Left ventricle myocardium inferior (tissue), 1 donor: ENCODE results near the gene TMC4. TPM values are rescaled to one million over a fixed set of nuclear protein-coding genes. Genes with fewer than 3 reads are reported as not detected.
"Not testable (repeated sequence)": the region's sequence is repeated elsewhere in the genome, so short reads cannot be mapped to it uniquely, and the experiment has no call there.

Experiments used
- DNase-seq: peaks from one replicate; pipeline ENCODE4 v3.0.0-alpha.2; 2020
- H3K27ac ChIP-seq: fragments of 200-600 bp; replicated peaks from 2 replicates; pipeline ENCODE4 v1.8.0; 2021
- H3K27me3 ChIP-seq: fragments of 200-600 bp; 2 replicates; pipeline ENCODE4 v1.8.0; 2021; ENCODE audit warnings: low read depth
- H3K36me3 ChIP-seq: fragments of 200-600 bp; 2 replicates; pipeline ENCODE4 v1.8.0; 2021
- H3K4me1 ChIP-seq: fragments of 200-600 bp; 2 replicates; pipeline ENCODE4 v1.8.0; 2021
- H3K4me3 ChIP-seq: fragments of 200-600 bp; 2 replicates; pipeline ENCODE4 v1.8.0; 2021; ENCODE audit warnings: mild to moderate bottlenecking, moderate library complexity
- H3K9me3 ChIP-seq: fragments of 200-600 bp; replicated peaks from 2 replicates; pipeline ENCODE4 v1.8.0; 2021
- CTCF ChIP-seq: fragments of 200-600 bp; IDR thresholded peaks from 2 replicates; pipeline ENCODE4 v1.8.0; 2021; ENCODE audit warnings: antibody characterized with exemption, mild to moderate bottlenecking, borderline replicate concordance
- intact Hi-C: fragments of 100-400 bp; cut with micrococcal nuclease; formaldehyde crosslinking; loops from one replicate; pipeline ENCODE4 v1.11.0; 2022
- total RNA-seq: library from RNA; stranded (reverse); fragmentation: NEBNext Ultra II Directional; extraction: Animal tissue kit (Norgen Biotek cat#: 25700); gene quantifications from one replicate; pipeline ENCODE4 v1.2.1, GENCODE V29; 2021
- donor health status: DM: no; HTN: yes; CAD: no; lungs with severe emphysema.

TMC4 gene
- total RNA-seq, 1 donor from 2014 or later, result 2.2 TPM

- H3K27ac ChIP-seq, result no peak overlapping the region
- H3K27me3 ChIP-seq, result no peaks in the 10 kb centered on the region
- TF ChIP-seq CTCF, result no peak
- no peaks in the 10 kb centered on the region for H3K9me3 ChIP-seq
- DNase-seq, result no peak
- peaks cover 27% of the 10 kb centered on the region for H3K36me3 ChIP-seq
- intact Hi-C loops, result loop anchor here (10.0 kb wide), 1 partner anchor 55 kb away; no protein-coding TSS in a partner anchor
- no peak overlapping the region for H3K4me3 ChIP-seq
- H3K4me1 ChIP-seq, result no peaks in the 10 kb centered on the region
These were observed 6.4 kb upstream of the TMC4 start for GRCh38 chr19:54179262-54179852.

- Histone ChIP-seq H3K27me3 (peaks cover 5% of the 10 kb centered on the region), H3K36me3 (peaks cover 27% of the 10 kb centered on the region), H3K9me3 (no peaks in the 10 kb centered on the region), H3K4me1 (no peaks in the 10 kb centered on the region), H3K4me3 (no peak overlapping the region), H3K27ac (no peak overlapping the region)
- no peak for DNase-seq
- no peak for TF ChIP-seq CTCF
- intact Hi-C loops, result loop anchor here (10.0 kb wide), 1 partner anchor 56 kb away; no protein-coding TSS in a partner anchor
These were observed 5.8 kb upstream of the TMC4 start for GRCh38 chr19:54178581-54179261.

GRCh38 chr19:54173951-54174834 lies 1.2 kb upstream of the TMC4 start:
- TF ChIP-seq CTCF, result no peak
- Histone ChIP-seq H3K9me3 (no peaks in the 10 kb centered on the region), H3K27ac (peak overlapping the region; percentile 65), H3K4me1 (no peaks in the 10 kb centered on the region), H3K4me3 (no peak overlapping the region), H3K27me3 (peaks cover 29% of the 10 kb centered on the region), H3K36me3 (peaks cover 1% of the 10 kb centered on the region)
- DNase-seq, result no peak
- intact Hi-C loops, result loop anchor here (10.0 kb wide), 1 partner anchor 61 kb away; no protein-coding TSS in a partner anchor

- Histone ChIP-seq H3K27ac (peak overlapping the region; percentile 65), H3K27me3 (peaks cover 30% of the 10 kb centered on the region), H3K4me3 (peak overlapping the region; percentile 48), H3K9me3 (no peaks in the 10 kb centered on the region), H3K36me3 (no peaks in the 10 kb centered on the region), H3K4me1 (peaks cover 3% of the 10 kb centered on the region)
- intact Hi-C loops, result loop anchor here (10.0 kb wide), 1 partner anchor 61 kb away; no protein-coding TSS in a partner anchor
- TF ChIP-seq CTCF, result no peak
- DNase-seq, result no peak
These were observed 369 bp upstream of the TMC4 start for GRCh38 chr19:54173359-54173699.

GRCh38 chr19:54171736-54172431 lies 1.1 kb downstream of the TMC4 start:
- H3K4me3 ChIP-seq, result not testable (repeated sequence)
- intact Hi-C loops, result loop anchor here (10.0 kb wide), 1 partner anchor 63 kb away; no protein-coding TSS in a partner anchor

More at GRCh38 chr19:54171736-54172431, 1.1 kb downstream of the TMC4 start:
- H3K27me3 ChIP-seq, result peaks cover 45% of the 10 kb centered on the region
- H3K4me1 ChIP-seq, DNase-seq, H3K9me3 ChIP-seq, H3K36me3 ChIP-seq: not testable (repeated sequence)
- H3K27ac ChIP-seq, result peak overlapping the region; percentile 40
